ENCODE data around the gene MRPL2. TPM values are rescaled to one million over a fixed set of nuclear protein-coding genes. Genes with fewer than 3 reads are reported as not detected.

Gene MRPL2
- total RNA-seq, 1 experiment from 2014 or later, result 123 TPM

GRCh38 chr6:43019152-43019551 is 40.1 kb downstream of the MRPL2 start:
- H3K27me3 Mint-ChIP-seq (ENCODE audit: insufficient read depth, unreplicated experiment), result no peaks in the 10 kb centered on the region
- H3K27ac Mint-ChIP-seq (ENCODE audit: unreplicated experiment), result no peak overlapping the region
- peaks cover 10% of the 10 kb centered on the region for H3K4me1 ChIP-seq
- H3K4me1 Mint-ChIP-seq (ENCODE audit: low read depth, unreplicated experiment), result peaks cover 8% of the 10 kb centered on the region
- POLR2A ChIA-PET, result interaction anchor here (0.6 kb wide), 1 partner anchor 161 kb away, joined by 5 read pairs; no protein-coding TSS in a partner anchor
- CTCF ChIA-PET, result no interaction called here
- H3K4me3 ChIP-seq (ENCODE audit: low read depth, low read length), result no peak overlapping the region
- intact Hi-C loops (cut with micrococcal nuclease; ENCODE audit: unreplicated experiment), result no loop called here
- H3K36me3 ChIP-seq (ENCODE audit: control insufficient read depth, insufficient read depth, low read length), result no peaks in the 10 kb centered on the region
- H3K36me3 Mint-ChIP-seq (ENCODE audit: insufficient read depth, unreplicated experiment), result peaks cover 39% of the 10 kb centered on the region
- DNase-seq, result no peak
- no TSS peak for BruUV-seq (replicated peaks)
- no peaks in the 10 kb centered on the region for H3K9me3 Mint-ChIP-seq (ENCODE audit: unreplicated experiment)
- H3K27me3 ChIP-seq (replicated peaks; ENCODE audit: control insufficient read depth, insufficient read depth, low read length), result no peaks in the 10 kb centered on the region
- H3K4me3 Mint-ChIP-seq (ENCODE audit: unreplicated experiment), result no peak overlapping the region
- no peaks in the 10 kb centered on the region for H3K9me3 ChIP-seq
- TF ChIP-seq, protein P1, sequence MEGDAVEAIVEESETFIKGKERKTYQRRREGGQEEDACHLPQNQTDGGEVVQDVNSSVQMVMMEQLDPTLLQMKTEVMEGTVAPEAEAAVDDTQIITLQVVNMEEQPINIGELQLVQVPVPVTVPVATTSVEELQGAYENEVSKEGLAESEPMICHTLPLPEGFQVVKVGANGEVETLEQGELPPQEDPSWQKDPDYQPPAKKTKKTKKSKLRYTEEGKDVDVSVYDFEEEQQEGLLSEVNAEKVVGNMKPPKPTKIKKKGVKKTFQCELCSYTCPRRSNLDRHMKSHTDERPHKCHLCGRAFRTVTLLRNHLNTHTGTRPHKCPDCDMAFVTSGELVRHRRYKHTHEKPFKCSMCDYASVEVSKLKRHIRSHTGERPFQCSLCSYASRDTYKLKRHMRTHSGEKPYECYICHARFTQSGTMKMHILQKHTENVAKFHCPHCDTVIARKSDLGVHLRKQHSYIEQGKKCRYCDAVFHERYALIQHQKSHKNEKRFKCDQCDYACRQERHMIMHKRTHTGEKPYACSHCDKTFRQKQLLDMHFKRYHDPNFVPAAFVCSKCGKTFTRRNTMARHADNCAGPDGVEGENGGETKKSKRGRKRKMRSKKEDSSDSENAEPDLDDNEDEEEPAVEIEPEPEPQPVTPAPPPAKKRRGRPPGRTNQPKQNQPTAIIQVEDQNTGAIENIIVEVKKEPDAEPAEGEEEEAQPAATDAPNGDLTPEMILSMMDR (IDR thresholded peaks at IDR 0.05; ENCODE audit: insufficient read depth in 1 of 2, low read depth in 1 of 2, low read length in 1 of 2, severe bottlenecking in 1 of 2, unreplicated experiment in 1 of 2), result no peak

DNA sequence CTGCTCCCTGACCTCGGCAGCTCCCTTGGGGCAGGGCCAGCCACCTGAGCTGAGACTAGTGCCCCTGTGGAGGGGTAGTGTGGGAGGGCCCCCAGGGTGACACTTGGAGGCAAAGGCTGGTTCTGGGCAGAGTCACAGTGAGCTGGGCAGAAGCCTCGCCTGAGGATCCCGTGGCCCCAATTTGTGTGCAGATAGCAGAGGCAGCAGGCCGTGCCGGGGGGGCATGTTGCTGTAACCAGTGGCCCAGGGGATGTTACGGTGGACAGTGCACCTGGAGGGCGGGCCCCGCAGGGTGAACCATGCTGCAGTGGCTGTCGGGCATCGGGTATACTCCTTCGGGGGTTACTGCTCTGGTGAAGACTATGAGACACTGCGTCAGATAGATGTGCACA is 42.3 kb downstream of the MRPL2 start:
- BruUV-seq (replicated peaks), result no TSS peak
- H3K27me3 Mint-ChIP-seq (ENCODE audit: insufficient read depth, unreplicated experiment), result no peaks in the 10 kb centered on the region
- TF ChIP-seq, protein P1 (IDR thresholded peaks at IDR 0.05; ENCODE audit: insufficient read depth in 1 of 2, low read depth in 1 of 2, low read length in 1 of 2, severe bottlenecking in 1 of 2, unreplicated experiment in 1 of 2), result no peak
- Histone ChIP-seq H3K36me3 (ENCODE audit: control insufficient read depth, insufficient read depth, low read length) (no peaks in the 10 kb centered on the region; the same call in 1 of the 2 replicates), H3K27me3 (replicated peaks; ENCODE audit: control insufficient read depth, insufficient read depth, low read length) (no peaks in the 10 kb centered on the region), H3K4me1 (peaks cover 12% of the 10 kb centered on the region), H3K4me3 (ENCODE audit: low read depth, low read length) (no peak overlapping the region), H3K9me3 (no peaks in the 10 kb centered on the region)
- peaks cover 21% of the 10 kb centered on the region for H3K4me1 Mint-ChIP-seq (ENCODE audit: low read depth, unreplicated experiment)
- DNase-seq, result no peak
- no peak overlapping the region for H3K4me3 Mint-ChIP-seq (ENCODE audit: unreplicated experiment)
- POLR2A ChIA-PET, result no interaction called here
- CTCF ChIA-PET, result interaction anchor here (0.5 kb wide), 1 partner anchor 28 kb away, joined by 3 read pairs; no protein-coding TSS in a partner anchor
- no peaks in the 10 kb centered on the region for H3K9me3 Mint-ChIP-seq (ENCODE audit: unreplicated experiment)
- peaks cover 41% of the 10 kb centered on the region for H3K36me3 Mint-ChIP-seq (ENCODE audit: insufficient read depth, unreplicated experiment)
- H3K27ac Mint-ChIP-seq (ENCODE audit: unreplicated experiment), result no peak overlapping the region
- intact Hi-C loops (cut with micrococcal nuclease; ENCODE audit: unreplicated experiment), result no loop called here

- Histone ChIP-seq H3K9me3 (no peaks in the 10 kb centered on the region), H3K4me1 (peaks cover 12% of the 10 kb centered on the region), H3K36me3 (ENCODE audit: control insufficient read depth, insufficient read depth, low read length) (no peaks in the 10 kb centered on the region; the same call in 1 of the 2 replicates), H3K27me3 (replicated peaks; ENCODE audit: control insufficient read depth, insufficient read depth, low read length) (no peaks in the 10 kb centered on the region), H3K4me3 (ENCODE audit: low read depth, low read length) (no peak overlapping the region)
- no peak overlapping the region for H3K27ac Mint-ChIP-seq (ENCODE audit: unreplicated experiment)
- H3K4me3 Mint-ChIP-seq (ENCODE audit: unreplicated experiment), result peak overlapping the region; percentile 36
- peaks cover 21% of the 10 kb centered on the region for H3K4me1 Mint-ChIP-seq (ENCODE audit: low read depth, unreplicated experiment)
- DNase-seq, result no peak
- ChIA-PET CTCF (interaction anchor here (0.5 kb wide), 1 partner anchor 29 kb away, joined by 3 read pairs; no protein-coding TSS in a partner anchor), POLR2A (interaction anchor here (0.5 kb wide), 1 partner anchor 70 kb away, joined by 4 read pairs; no protein-coding TSS in a partner anchor)
- H3K27me3 Mint-ChIP-seq (ENCODE audit: insufficient read depth, unreplicated experiment), result no peaks in the 10 kb centered on the region
- H3K36me3 Mint-ChIP-seq (ENCODE audit: insufficient read depth, unreplicated experiment), result peaks cover 36% of the 10 kb centered on the region
- TF ChIP-seq, protein P1 (IDR thresholded peaks at IDR 0.05; ENCODE audit: insufficient read depth in 1 of 2, low read depth in 1 of 2, low read length in 1 of 2, severe bottlenecking in 1 of 2, unreplicated experiment in 1 of 2), result no peak
- intact Hi-C loops (cut with micrococcal nuclease; ENCODE audit: unreplicated experiment), result no loop called here
- H3K9me3 Mint-ChIP-seq (ENCODE audit: unreplicated experiment), result no peaks in the 10 kb centered on the region
- no TSS peak for BruUV-seq (replicated peaks)
Observed at GRCh38 chr6:43016176-43016942, 42.9 kb downstream of the MRPL2 start.

Measured in Caco-2 (cell line).